KMS-11 (cell line): ENCODE data around the gene FAM83G.
A peak's percentile ranks its signal among the peaks of the same experiment; 100 is the strongest.

Experiments
- H2AFZ ChIP-seq: fragments of 200-600 bp; sonication (generic); 2 replicates; pipeline ENCODE4 v1.6.1; 2016; ENCODE audit warnings: antibody characterized with exemption, mixed run types, low read depth
- H3K27ac ChIP-seq: fragments of 200-600 bp; sonication (generic); 2 replicates; pipeline ENCODE4 v1.6.1; 2016; ENCODE audit warnings: mild to moderate bottlenecking, mixed run types
- H3K27me3 ChIP-seq: fragments of 200-600 bp; sonication (generic); 2 replicates; pipeline ENCODE4 v1.6.1; 2017; ENCODE audit warnings: mild to moderate bottlenecking, low read depth, mixed run types, moderate library complexity; ENCODE audit not compliant: insufficient read depth
- H3K36me3 ChIP-seq: fragments of 200-600 bp; sonication (generic); 2 replicates; pipeline ENCODE4 v1.6.1; 2017; ENCODE audit warnings: mild to moderate bottlenecking, mixed run types; ENCODE audit not compliant: insufficient read depth
- H3K4me1 ChIP-seq: fragments of 200-600 bp; sonication (generic); 2 replicates; pipeline ENCODE4 v1.6.1; 2016; ENCODE audit warnings: mild to moderate bottlenecking, low read depth, mixed run types; ENCODE audit not compliant: poor library complexity, severe bottlenecking
- H3K4me2 ChIP-seq: fragments of 200-600 bp; sonication (generic); 2 replicates; pipeline ENCODE4 v1.7.0; 2016; ENCODE audit warnings: mild to moderate bottlenecking, mixed run types
- H3K4me3 ChIP-seq: fragments of 200-600 bp; sonication (generic); IDR thresholded peaks from 2 replicates; pipeline ENCODE4 v1.6.1; 2017; ENCODE audit warnings: low read depth, low read length, mixed read lengths; ENCODE audit not compliant: insufficient read depth
- H3K79me2 ChIP-seq: fragments of 200-600 bp; sonication (generic); 2 replicates; pipeline ENCODE4 v1.6.1; 2016; ENCODE audit warnings: low read depth, mixed run types; ENCODE audit not compliant: insufficient read depth
- H3K9ac ChIP-seq: fragments of 200-600 bp; sonication (generic); 2 replicates; pipeline ENCODE4 v1.6.1; 2016; ENCODE audit warnings: mild to moderate bottlenecking, mixed run types
- H4K20me1 ChIP-seq: fragments of 200-600 bp; sonication (generic); 2 replicates; pipeline ENCODE4 v1.6.1; 2016; ENCODE audit warnings: mild to moderate bottlenecking, mixed run types; ENCODE audit not compliant: insufficient read depth
- TF ChIP-seq, protein P1 (sequence below): fragments of 200-600 bp; sonication (generic); conservative IDR thresholded peaks from 2 replicates; pipeline ENCODE4 v1.6.1; 2017; ENCODE audit warnings: low read depth, mild to moderate bottlenecking, antibody characterized with exemption, low read length, moderate library complexity, mixed read lengths

The FAM83G gene

DNA sequence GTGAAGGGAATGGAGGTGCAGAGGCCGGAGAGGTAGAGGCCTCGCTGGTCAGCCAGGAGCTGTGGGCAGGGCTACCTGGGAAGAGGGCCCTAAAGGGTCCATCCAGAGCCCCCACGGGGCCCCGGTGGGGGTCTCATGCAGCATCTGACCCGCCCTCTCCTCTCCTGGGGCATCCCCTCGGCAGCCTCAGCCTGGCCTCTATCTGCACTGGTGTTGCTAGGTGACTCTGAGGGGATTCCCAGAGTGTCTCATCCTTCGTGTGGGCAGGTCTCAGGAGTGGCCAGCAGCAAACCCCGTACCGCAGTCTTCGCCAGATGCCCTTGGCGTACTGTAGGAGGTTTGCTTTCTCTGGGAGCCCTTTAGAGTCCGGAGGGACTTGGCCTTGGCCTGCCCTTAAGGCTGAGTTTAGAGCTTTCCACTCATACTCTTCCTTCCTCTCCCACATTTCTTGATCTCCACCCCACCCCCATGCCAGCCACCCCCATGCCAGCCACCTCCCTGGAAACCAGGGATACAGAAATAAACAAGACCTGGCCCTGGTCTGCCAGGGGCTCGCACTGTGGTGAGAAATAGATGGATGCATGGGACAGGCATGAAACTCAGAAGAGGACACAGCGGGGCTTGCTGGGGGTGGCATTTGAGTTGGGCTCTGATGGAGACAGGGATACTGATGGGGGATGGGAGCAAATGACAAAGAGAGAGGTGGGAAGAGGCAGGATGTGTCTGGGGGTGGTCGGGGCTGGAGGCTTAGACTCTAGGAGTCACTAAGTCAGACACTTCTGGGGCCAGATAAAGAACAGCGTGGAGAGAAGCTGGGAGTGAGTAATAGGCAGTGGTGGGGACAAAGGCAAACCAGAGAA is 42.7 kb downstream of the FAM83G start:
- H2AFZ ChIP-seq: no peak overlapping the region
- H3K4me2 ChIP-seq: no peak overlapping the region
- no peaks in the 10 kb centered on the region for H3K36me3 ChIP-seq
- TF ChIP-seq, protein P1, sequence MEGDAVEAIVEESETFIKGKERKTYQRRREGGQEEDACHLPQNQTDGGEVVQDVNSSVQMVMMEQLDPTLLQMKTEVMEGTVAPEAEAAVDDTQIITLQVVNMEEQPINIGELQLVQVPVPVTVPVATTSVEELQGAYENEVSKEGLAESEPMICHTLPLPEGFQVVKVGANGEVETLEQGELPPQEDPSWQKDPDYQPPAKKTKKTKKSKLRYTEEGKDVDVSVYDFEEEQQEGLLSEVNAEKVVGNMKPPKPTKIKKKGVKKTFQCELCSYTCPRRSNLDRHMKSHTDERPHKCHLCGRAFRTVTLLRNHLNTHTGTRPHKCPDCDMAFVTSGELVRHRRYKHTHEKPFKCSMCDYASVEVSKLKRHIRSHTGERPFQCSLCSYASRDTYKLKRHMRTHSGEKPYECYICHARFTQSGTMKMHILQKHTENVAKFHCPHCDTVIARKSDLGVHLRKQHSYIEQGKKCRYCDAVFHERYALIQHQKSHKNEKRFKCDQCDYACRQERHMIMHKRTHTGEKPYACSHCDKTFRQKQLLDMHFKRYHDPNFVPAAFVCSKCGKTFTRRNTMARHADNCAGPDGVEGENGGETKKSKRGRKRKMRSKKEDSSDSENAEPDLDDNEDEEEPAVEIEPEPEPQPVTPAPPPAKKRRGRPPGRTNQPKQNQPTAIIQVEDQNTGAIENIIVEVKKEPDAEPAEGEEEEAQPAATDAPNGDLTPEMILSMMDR: no peak
- H3K9ac ChIP-seq: no peak overlapping the region
- no peaks in the 10 kb centered on the region for H3K27me3 ChIP-seq
- H3K4me1 ChIP-seq: no peaks in the 10 kb centered on the region
- no peaks in the 10 kb centered on the region for H4K20me1 ChIP-seq
- no peaks in the 10 kb centered on the region for H3K79me2 ChIP-seq
- no peak overlapping the region for H3K4me3 ChIP-seq
- H3K27ac ChIP-seq: no peak overlapping the region

GRCh38 chr17:18960803-18961511 is 43.6 kb downstream of the FAM83G start:
- Histone ChIP-seq H3K4me3 (no peak overlapping the region), H3K4me1 (no peaks in the 10 kb centered on the region), H3K27ac (no peak overlapping the region), H3K4me2 (no peak overlapping the region), H3K9ac (no peak overlapping the region), H3K36me3 (no peaks in the 10 kb centered on the region), H2AFZ (peak overlapping the region; percentile 54), H4K20me1 (no peaks in the 10 kb centered on the region), H3K27me3 (no peaks in the 10 kb centered on the region), H3K79me2 (no peaks in the 10 kb centered on the region)
- TF ChIP-seq, protein P1: peak; percentile 88

DNA sequence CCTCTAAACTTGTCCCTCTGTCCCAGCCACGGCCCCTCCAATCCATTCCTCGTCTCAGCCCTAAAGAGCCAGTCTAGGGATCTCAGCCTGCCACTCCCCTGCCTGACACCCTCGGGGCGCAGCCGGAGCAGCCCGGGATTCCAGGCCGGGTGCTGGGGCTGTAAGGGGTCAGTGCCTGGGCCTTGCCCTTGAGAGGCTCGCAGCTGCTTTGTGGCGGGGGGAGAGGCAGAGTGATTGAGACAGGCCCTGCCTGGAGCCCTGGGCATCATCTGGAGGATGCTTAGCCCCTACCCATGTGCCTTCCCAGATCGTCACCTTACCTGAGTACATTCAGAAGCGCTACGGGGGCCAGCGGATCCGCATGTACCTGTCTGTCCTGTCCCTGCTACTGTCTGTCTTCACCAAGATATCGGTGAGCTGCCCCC is 44.3 kb downstream of the FAM83G start:
- no peak overlapping the region for H3K4me3 ChIP-seq
- no peak overlapping the region for H3K27ac ChIP-seq
- no peak overlapping the region for H2AFZ ChIP-seq
- no peaks in the 10 kb centered on the region for H4K20me1 ChIP-seq
- no peak overlapping the region for H3K4me2 ChIP-seq
- no peak overlapping the region for H3K9ac ChIP-seq
- H3K36me3 ChIP-seq: no peaks in the 10 kb centered on the region
- no peaks in the 10 kb centered on the region for H3K27me3 ChIP-seq
- H3K4me1 ChIP-seq: no peaks in the 10 kb centered on the region
- H3K79me2 ChIP-seq: no peaks in the 10 kb centered on the region
- TF ChIP-seq, protein P1: no peak

- TF ChIP-seq, protein P1: no peak
- Histone ChIP-seq H4K20me1 (no peaks in the 10 kb centered on the region), H3K9ac (no peak overlapping the region), H3K4me2 (no peak overlapping the region), H3K36me3 (no peaks in the 10 kb centered on the region), H3K27me3 (no peaks in the 10 kb centered on the region), H3K4me1 (no peaks in the 10 kb centered on the region), H3K27ac (no peak overlapping the region), H2AFZ (no peak overlapping the region), H3K79me2 (no peaks in the 10 kb centered on the region), H3K4me3 (no peak overlapping the region)
Observed at GRCh38 chr17:18959845-18960240, 44.7 kb downstream of the FAM83G start.
